Activated CD4-positive, alpha-beta T cell treated with anti-CD3 and anti-CD28 coated beads for 24 hours (primary cell): ENCODE measurements around the gene SPTBN5.

ENCODE experiments used
- DNase-seq, 2 donors: peaks; one replicate each; pipeline ENCODE4 v3.0.0-alpha.2; 2020; ENCODE audit warnings: low read depth in 2 of 2

Gene SPTBN5

GRCh38 chr15:41926185-41927056 is 32.6 kb upstream of the SPTBN5 start:
- DNase-seq = no peak

DNA sequence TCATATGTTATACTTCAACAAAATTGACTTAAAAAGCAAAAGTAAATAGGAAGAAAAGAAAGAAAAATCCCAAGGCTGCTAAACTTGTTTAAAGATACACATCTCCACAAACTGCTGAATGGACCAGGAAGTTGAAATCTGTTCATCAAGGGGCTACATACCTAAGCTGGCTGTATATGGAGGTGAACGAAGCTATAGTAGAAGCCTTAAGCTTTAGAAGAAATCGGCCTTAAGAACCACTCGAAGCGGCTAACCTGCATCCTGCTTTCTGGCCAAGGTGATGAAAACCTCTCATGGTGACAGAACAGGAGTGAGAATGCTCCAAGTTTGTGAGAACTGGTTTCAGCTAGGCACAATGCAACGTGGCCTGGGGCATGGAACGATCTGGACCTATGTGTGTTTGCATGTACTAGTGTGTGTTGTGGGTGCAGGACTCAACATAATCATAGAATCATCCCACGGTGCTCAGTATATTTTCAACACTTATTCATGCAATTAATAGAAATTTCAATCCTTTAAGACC is 31.3 kb upstream of the SPTBN5 start:
- DNase-seq = no peak

- DNase-seq = no peak
Measured at GRCh38 chr15:41923401-41923997, 29.6 kb upstream of the SPTBN5 start.

GRCh38 chr15:41922353-41922752 is 28.5 kb upstream of the SPTBN5 start:
- no peak for DNase-seq

DNA sequence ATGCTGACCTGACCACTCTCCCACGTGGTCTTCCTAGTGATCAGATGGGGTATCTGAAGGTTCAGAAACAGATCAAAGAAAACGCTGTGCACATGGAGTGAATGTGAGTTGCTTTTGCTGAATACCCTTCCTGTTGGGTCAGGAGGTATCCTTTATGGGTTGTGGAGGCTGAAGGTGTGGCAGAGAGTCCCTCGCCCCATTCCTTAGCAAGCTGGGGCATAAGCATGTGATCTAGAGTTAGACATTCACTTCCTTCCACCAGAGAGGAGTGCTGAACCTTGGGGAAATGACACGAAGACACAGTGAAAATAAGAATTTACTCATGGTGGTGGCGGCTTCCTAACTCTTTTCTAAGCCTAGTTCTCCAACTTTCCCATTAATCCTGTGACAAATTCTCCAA is 27.8 kb upstream of the SPTBN5 start:
- DNase-seq = no peak

GRCh38 chr15:41921167-41921566 is 27.3 kb upstream of the SPTBN5 start:
- no peak for DNase-seq

GRCh38 chr15:41919954-41920538 is 26.2 kb upstream of the SPTBN5 start:
- DNase-seq = no peak

DNA sequence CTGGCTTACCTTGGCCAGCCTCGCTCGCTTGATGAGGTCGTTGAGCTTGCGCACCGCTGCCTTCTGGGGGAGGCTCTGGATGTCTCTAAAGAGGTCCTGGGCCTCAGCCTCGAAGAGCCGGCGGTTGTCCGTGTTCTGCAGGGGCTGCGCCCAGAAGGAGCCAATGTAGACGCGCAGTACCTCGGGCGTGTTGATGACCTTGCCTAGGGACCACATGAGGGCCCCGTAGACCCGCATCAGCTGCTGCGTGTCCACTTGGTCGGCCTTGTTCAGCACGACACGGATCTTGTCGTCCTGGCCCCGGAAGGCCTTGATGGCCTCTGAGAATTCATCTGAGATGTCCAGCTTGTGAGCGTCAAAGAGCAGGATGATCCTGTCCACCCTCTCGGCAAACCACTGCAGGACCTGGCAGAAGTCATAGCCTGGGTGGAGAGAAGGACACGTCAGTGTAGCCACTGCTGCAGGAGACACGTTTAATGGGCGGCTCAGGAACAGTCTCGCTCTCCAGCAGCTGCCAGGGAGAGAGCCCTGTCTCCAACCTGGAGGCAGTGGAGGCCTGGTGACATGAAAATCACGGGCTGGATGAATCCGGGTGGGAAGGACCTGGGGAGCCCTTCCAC is 25.5 kb upstream of the SPTBN5 start:
- DNase-seq = no peak

GRCh38 chr15:41918506-41919126 is 24.8 kb upstream of the SPTBN5 start:
- DNase-seq = no peak

GRCh38 chr15:41917767-41918430 is 24.0 kb upstream of the SPTBN5 start:
- DNase-seq = no peak

- no peak for DNase-seq
Measured at GRCh38 chr15:41915255-41915994, 21.6 kb upstream of the SPTBN5 start.

GRCh38 chr15:41914411-41914810 is 20.6 kb upstream of the SPTBN5 start:
- no peak for DNase-seq

DNA sequence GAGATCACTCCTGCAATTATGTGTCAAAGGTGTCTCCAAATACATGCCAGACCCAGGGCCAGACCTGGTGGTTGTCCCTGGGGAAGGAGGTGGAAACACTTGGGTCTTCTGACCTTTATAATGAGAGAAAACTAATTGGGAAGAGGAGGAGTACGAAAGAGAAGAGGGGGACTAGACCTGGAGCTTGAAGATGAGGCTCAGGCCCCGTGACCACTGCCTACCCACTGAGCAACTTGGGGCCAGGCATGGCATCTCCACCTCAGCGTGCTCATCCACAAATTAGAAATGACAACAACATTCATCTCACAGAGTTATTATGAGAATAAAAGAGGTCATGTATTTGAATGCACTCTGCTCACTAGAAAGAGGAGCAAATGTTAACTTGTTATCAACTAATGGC is 19.4 kb upstream of the SPTBN5 start:
- no peak for DNase-seq

- no peak for DNase-seq
Measured at GRCh38 chr15:41911691-41912345, 18.0 kb upstream of the SPTBN5 start.

GRCh38 chr15:41908736-41909461 is 15.0 kb upstream of the SPTBN5 start:
- DNase-seq = no peak

DNA sequence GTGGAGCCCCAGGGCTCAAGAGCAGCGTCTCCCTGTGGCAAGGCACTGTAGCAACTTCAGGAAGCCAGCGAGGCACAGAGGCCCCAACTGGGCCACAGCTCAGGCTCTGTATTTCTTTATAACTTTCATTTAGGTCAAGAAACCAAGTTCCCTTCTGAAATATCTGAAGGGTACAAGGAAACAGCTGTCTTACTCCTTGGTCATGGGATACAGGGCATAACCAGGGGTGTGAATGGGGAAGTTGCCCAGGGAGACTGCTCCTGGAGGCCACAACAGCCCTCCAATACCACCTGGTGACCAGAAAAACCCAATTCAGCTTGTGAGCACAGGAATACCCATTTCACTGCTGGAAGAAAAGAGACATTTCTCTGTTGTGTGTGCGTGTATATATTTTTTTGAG is 13.3 kb upstream of the SPTBN5 start:
- no peak for DNase-seq

DNA sequence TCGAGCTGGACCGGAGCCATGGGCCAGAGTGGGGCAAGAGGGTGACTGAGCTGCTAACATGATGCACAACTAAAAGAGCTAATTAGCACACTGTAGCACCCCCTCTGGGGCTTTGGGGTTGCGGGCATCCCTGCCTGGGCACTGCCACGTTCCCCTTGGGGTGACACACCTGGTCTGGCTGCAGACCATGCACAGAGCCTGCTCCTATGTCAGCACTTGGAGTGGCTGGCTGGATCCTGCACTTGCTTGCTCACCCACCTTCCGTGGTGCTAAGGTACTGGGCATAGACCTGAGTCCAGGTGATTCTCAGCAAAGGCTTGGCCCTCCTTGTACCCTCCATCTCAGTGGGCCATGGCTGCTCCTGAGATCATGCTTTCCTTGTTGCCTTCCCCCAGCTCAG is 12.8 kb upstream of the SPTBN5 start:
- DNase-seq = no peak

- no peak for DNase-seq
Measured at GRCh38 chr15:41905036-41905793, 11.4 kb upstream of the SPTBN5 start.

- peak; percentile 54 to 57 for DNase-seq
Measured at GRCh38 chr15:41904541-41905005, 10.7 kb upstream of the SPTBN5 start.
